ENCODE measurements around the gene KCNC3. TPM values are rescaled to one million over a fixed set of nuclear protein-coding genes. Genes with fewer than 3 reads are reported as not detected.

The KCNC3 gene
- total RNA-seq, 1 donor from 2014 or later: not detected

DNA sequence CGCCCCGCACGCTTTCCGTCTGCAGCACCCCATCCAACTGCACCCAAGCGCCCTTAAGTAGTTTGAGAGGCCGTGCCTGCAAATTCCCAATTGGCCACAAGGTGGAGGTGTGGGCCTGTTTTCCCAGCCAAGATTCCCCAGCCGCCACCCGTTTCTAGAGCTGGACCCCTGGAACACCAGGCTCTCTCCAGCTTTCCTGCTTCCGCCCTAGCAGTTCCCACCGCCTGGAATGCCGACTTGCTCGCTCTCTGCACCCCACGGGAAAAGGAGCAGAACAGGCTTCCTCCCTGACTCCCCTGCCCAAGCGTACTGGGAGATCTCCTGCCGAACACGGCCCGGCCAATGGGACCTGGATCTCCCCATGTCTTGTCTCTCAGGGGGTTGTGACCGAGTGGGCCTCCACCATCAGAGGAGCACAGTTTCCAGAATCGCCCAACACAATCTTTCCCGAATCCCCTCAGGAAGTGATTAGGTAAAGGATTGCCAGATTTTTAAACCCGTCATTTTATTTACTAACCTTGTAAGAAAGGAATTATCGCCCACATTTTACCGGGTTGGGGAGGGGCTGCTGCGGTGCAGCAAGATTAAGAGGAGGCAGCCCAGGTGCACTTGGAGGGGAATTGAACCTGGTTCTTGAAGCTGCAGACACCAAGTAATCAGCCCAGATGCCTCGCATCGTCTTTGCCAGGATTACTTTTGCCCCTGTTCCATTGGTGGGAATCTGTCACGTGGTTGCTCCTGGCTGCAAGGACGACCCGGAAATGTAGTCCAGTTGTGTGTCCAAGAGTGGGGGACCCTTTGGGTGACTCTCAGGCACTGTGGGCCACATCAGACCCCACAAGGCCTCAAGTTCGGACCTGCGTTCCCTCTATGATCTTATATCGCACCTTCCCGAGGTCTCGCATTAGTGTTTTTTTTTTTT lies 39.7 kb upstream of the KCNC3 start:
- H3K4me1 Mint-ChIP-seq (ENCODE audit: low read depth, unreplicated experiment): no peaks in the 10 kb centered on the region
- no peak for FAIRE-seq

GRCh38 chr19:50365434-50366306 lies 36.5 kb upstream of the KCNC3 start, which contains the start of gene NAPSA:
NAPSA (minus strand) TSS chr19:50365639; CDS start chr19:50365621, 18 bp downstream.
- H3K4me1 ChIP-seq (ENCODE audit: insufficient read depth, low read length): no peaks in the 10 kb centered on the region
- H3K27me3 ChIP-seq (ENCODE audit: insufficient read depth, low read length): no peaks in the 10 kb centered on the region
- H3K36me3 ChIP-seq (ENCODE audit: insufficient read depth, low read length): no peaks in the 10 kb centered on the region
- no peak for DNase-seq (ENCODE audit: low read depth)
- H3K4me1 Mint-ChIP-seq (ENCODE audit: low read depth, unreplicated experiment): no peaks in the 10 kb centered on the region
- H4K20me1 ChIP-seq (ENCODE audit: insufficient read depth, low read length): no peaks in the 10 kb centered on the region
- H3K27me3 Mint-ChIP-seq (ENCODE audit: low read depth, unreplicated experiment): peaks cover 12% of the 10 kb centered on the region
- H3K9me3 Mint-ChIP-seq (ENCODE audit: unreplicated experiment): peaks cover 7% of the 10 kb centered on the region
- no peak for FAIRE-seq
- H3K4me3 ChIP-seq (ENCODE audit: insufficient read depth, low read depth, low read length): no peak within 1 kb of the TSS
- no peak within 1 kb of the TSS for H3K27ac Mint-ChIP-seq (ENCODE audit: unreplicated experiment)
- H3K9me3 ChIP-seq (ENCODE audit: insufficient read depth, low read depth, low read length): no peaks in the 10 kb centered on the region
- TF ChIP-seq EZH2 (IDR thresholded peaks at IDR 0.05; ENCODE audit: insufficient read depth, low read length): no peak
- no peak for TF ChIP-seq CTCF (IDR thresholded peaks at IDR 0.05; ENCODE audit: insufficient read depth, low read depth, low read length)
- no peak within 1 kb of the TSS for H3K9ac ChIP-seq (ENCODE audit: low read length)
- H3K79me2 ChIP-seq (ENCODE audit: insufficient read depth, low read length): no peaks in the 10 kb centered on the region
- H3K4me3 Mint-ChIP-seq (ENCODE audit: unreplicated experiment): no peak within 1 kb of the TSS
- H3K27ac ChIP-seq (ENCODE audit: low read depth, low read length): no peak within 1 kb of the TSS
- H3K4me2 ChIP-seq (ENCODE audit: low read length): no peak within 1 kb of the TSS
- H3K36me3 Mint-ChIP-seq (ENCODE audit: low read depth, unreplicated experiment): peaks cover 1% of the 10 kb centered on the region
- H2AFZ ChIP-seq (ENCODE audit: low read depth, low read length): no peak within 1 kb of the TSS

More for the DNA sequence above, 39.7 kb upstream of the KCNC3 start:
- Histone ChIP-seq H3K4me3 (ENCODE audit: insufficient read depth, low read depth, low read length) (peak overlapping the region; percentile 71), H3K79me2 (ENCODE audit: insufficient read depth, low read length) (no peaks in the 10 kb centered on the region), H3K9ac (ENCODE audit: low read length) (peak overlapping the region; percentile 81), H3K27ac (ENCODE audit: low read depth, low read length) (no peak overlapping the region), H3K4me2 (ENCODE audit: low read length) (peak overlapping the region; percentile 97), H3K4me1 (ENCODE audit: insufficient read depth, low read length) (no peaks in the 10 kb centered on the region), H3K9me3 (ENCODE audit: insufficient read depth, low read depth, low read length) (no peaks in the 10 kb centered on the region), H3K36me3 (ENCODE audit: insufficient read depth, low read length) (no peaks in the 10 kb centered on the region), H2AFZ (ENCODE audit: low read depth, low read length) (peak overlapping the region; percentile 98), H3K27me3 (ENCODE audit: insufficient read depth, low read length) (no peaks in the 10 kb centered on the region), H4K20me1 (ENCODE audit: insufficient read depth, low read length) (no peaks in the 10 kb centered on the region)
- H3K9me3 Mint-ChIP-seq (ENCODE audit: unreplicated experiment): no peaks in the 10 kb centered on the region
- TF ChIP-seq CTCF (IDR thresholded peaks at IDR 0.05; ENCODE audit: insufficient read depth, low read depth, low read length) (peak; percentile 66), EZH2 (IDR thresholded peaks at IDR 0.05; ENCODE audit: insufficient read depth, low read length) (no peak)
- no peaks in the 10 kb centered on the region for H3K36me3 Mint-ChIP-seq (ENCODE audit: low read depth, unreplicated experiment)
- peak overlapping the region; percentile 71 for H3K4me3 Mint-ChIP-seq (ENCODE audit: unreplicated experiment)
- DNase-seq (ENCODE audit: low read depth): peak; percentile 69
- peaks cover 13% of the 10 kb centered on the region for H3K27me3 Mint-ChIP-seq (ENCODE audit: low read depth, unreplicated experiment)
- peak overlapping the region; percentile 70 for H3K27ac Mint-ChIP-seq (ENCODE audit: unreplicated experiment)
